ENCODE measurements around the gene CCDC9B. TPM values are rescaled to one million over a fixed set of nuclear protein-coding genes. Genes with fewer than 3 reads are reported as not detected.

The CCDC9B gene
- total RNA-seq, 1 donor: 23.9 TPM

DNA sequence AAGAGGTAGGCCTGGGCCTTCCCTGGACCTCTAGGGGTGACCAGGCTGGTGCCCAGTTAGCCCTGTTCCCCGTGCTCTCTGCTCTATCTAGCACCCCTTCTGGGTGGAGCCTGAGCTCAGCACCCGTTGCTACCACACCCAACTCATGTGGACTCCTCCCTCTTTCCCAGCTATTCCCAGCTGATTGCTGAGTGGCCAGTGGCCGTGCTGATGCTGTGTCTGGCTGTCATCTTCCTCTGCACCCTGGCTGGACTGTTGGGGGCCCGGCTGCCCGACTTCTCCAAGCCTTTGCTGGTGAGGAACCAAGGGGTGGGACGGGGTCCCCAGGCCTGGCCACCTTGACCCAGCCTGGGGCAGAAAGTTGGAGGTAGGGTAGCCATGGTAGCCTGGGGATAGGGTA, 23.5 kb upstream of the CCDC9B start:
- TF ChIP-seq, protein P1, sequence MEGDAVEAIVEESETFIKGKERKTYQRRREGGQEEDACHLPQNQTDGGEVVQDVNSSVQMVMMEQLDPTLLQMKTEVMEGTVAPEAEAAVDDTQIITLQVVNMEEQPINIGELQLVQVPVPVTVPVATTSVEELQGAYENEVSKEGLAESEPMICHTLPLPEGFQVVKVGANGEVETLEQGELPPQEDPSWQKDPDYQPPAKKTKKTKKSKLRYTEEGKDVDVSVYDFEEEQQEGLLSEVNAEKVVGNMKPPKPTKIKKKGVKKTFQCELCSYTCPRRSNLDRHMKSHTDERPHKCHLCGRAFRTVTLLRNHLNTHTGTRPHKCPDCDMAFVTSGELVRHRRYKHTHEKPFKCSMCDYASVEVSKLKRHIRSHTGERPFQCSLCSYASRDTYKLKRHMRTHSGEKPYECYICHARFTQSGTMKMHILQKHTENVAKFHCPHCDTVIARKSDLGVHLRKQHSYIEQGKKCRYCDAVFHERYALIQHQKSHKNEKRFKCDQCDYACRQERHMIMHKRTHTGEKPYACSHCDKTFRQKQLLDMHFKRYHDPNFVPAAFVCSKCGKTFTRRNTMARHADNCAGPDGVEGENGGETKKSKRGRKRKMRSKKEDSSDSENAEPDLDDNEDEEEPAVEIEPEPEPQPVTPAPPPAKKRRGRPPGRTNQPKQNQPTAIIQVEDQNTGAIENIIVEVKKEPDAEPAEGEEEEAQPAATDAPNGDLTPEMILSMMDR (IDR thresholded peaks at IDR 0.05; ENCODE audit: extremely low read depth, low read depth, low read length): no peak
- Histone ChIP-seq H4K20me1 (ENCODE audit: insufficient read depth, low read length) (no peaks in the 10 kb centered on the region), H3K36me3 (ENCODE audit: insufficient read depth, low read length) (no peaks in the 10 kb centered on the region), H3K4me2 (ENCODE audit: insufficient read depth, low read length) (no peak overlapping the region), H3K9me3 (ENCODE audit: low read depth, low read length) (no peaks in the 10 kb centered on the region), H3K27ac (ENCODE audit: low read depth, low read length) (no peak overlapping the region), H3K4me1 (ENCODE audit: insufficient read depth, low read length) (peaks cover 4% of the 10 kb centered on the region), H3K4me3 (ENCODE audit: insufficient read depth, low read length) (no peak overlapping the region), H3K79me2 (ENCODE audit: insufficient read depth, low read length) (no peaks in the 10 kb centered on the region), H3K27me3 (ENCODE audit: insufficient read depth, low read length) (peaks cover 12% of the 10 kb centered on the region), H2AFZ (ENCODE audit: low read length) (no peak overlapping the region)
- peak; percentile 84 for DNase-seq (ENCODE audit: insufficient read length, low spot score, missing footprints)

DNA sequence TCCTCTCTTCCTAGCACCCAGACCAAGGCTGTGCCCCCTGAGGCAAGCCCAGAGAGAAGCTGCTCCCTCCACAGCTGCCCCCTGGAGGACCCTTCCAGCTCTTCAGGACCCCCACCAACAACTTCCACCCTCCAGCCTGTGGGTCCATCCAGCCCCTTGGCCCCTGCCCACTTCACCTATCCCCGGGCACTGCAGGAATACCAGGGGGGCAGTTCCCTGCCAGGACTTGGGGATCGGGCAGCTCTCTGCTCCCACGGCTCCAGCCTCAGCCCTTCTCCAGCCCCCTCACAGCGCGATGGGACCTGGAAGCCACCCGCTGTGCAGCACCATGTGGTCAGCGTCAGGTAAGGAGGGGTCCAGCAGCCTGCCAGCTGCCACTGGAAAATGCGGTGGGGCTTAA, 22.9 kb upstream of the CCDC9B start:
- Histone ChIP-seq H3K27ac (ENCODE audit: low read depth, low read length) (no peak overlapping the region), H3K4me2 (ENCODE audit: insufficient read depth, low read length) (no peak overlapping the region), H3K4me3 (ENCODE audit: insufficient read depth, low read length) (no peak overlapping the region), H3K9me3 (ENCODE audit: low read depth, low read length) (no peaks in the 10 kb centered on the region), H3K27me3 (ENCODE audit: insufficient read depth, low read length) (peaks cover 18% of the 10 kb centered on the region), H3K79me2 (ENCODE audit: insufficient read depth, low read length) (no peaks in the 10 kb centered on the region), H3K36me3 (ENCODE audit: insufficient read depth, low read length) (no peaks in the 10 kb centered on the region), H2AFZ (ENCODE audit: low read length) (no peak overlapping the region), H3K4me1 (ENCODE audit: insufficient read depth, low read length) (peaks cover 4% of the 10 kb centered on the region), H4K20me1 (ENCODE audit: insufficient read depth, low read length) (no peaks in the 10 kb centered on the region)
- peak; percentile 71 for DNase-seq (ENCODE audit: insufficient read length, low spot score, missing footprints)
- TF ChIP-seq, protein P1 (IDR thresholded peaks at IDR 0.05; ENCODE audit: extremely low read depth, low read depth, low read length): no peak

DNA sequence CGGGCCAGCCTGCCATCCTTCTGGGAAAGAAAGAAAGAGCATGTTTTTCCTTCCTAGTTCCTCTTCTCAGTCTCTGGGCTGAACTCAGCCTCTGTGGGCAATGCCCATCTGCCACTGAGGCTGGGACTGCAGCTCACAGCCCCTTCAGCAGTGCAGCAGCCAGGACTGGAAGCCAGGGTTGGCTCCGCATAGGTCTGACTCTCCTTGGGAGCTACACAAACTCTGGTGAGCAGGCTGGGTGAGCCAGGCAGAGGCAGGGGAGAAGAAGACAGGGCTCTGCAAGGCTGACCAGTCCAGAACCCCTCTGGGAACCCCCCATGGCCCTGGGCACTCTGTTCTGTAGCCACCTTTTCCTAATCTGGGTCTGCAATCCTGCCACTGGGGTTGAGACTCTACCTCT, 20.9 kb upstream of the CCDC9B start:
- no peaks in the 10 kb centered on the region for H3K9me3 ChIP-seq (ENCODE audit: low read depth, low read length)
- H3K4me1 ChIP-seq (ENCODE audit: insufficient read depth, low read length): peaks cover 4% of the 10 kb centered on the region
- no peak overlapping the region for H3K4me2 ChIP-seq (ENCODE audit: insufficient read depth, low read length)
- no peak overlapping the region for H2AFZ ChIP-seq (ENCODE audit: low read length)
- H4K20me1 ChIP-seq (ENCODE audit: insufficient read depth, low read length): no peaks in the 10 kb centered on the region
- no peak overlapping the region for H3K4me3 ChIP-seq (ENCODE audit: insufficient read depth, low read length)
- H3K27me3 ChIP-seq (ENCODE audit: insufficient read depth, low read length): peaks cover 19% of the 10 kb centered on the region
- DNase-seq (ENCODE audit: insufficient read length, low spot score, missing footprints): peak; percentile 77
- H3K79me2 ChIP-seq (ENCODE audit: insufficient read depth, low read length): no peaks in the 10 kb centered on the region
- TF ChIP-seq, protein P1 (IDR thresholded peaks at IDR 0.05; ENCODE audit: extremely low read depth, low read depth, low read length): no peak
- no peak overlapping the region for H3K27ac ChIP-seq (ENCODE audit: low read depth, low read length)
- no peaks in the 10 kb centered on the region for H3K36me3 ChIP-seq (ENCODE audit: insufficient read depth, low read length)

GRCh38 chr15:40360015-40360414, 19.3 kb upstream of the CCDC9B start:
- H3K27me3 ChIP-seq (ENCODE audit: insufficient read depth, low read length): peaks cover 19% of the 10 kb centered on the region
- H2AFZ ChIP-seq (ENCODE audit: low read length): no peak overlapping the region
- H3K4me1 ChIP-seq (ENCODE audit: insufficient read depth, low read length): peaks cover 4% of the 10 kb centered on the region
- no peaks in the 10 kb centered on the region for H4K20me1 ChIP-seq (ENCODE audit: insufficient read depth, low read length)
- H3K36me3 ChIP-seq (ENCODE audit: insufficient read depth, low read length): no peaks in the 10 kb centered on the region
- no peak overlapping the region for H3K27ac ChIP-seq (ENCODE audit: low read depth, low read length)
- no peaks in the 10 kb centered on the region for H3K9me3 ChIP-seq (ENCODE audit: low read depth, low read length)
- DNase-seq (ENCODE audit: insufficient read length, low spot score, missing footprints): no peak
- no peak overlapping the region for H3K4me3 ChIP-seq (ENCODE audit: insufficient read depth, low read length)
- H3K79me2 ChIP-seq (ENCODE audit: insufficient read depth, low read length): no peaks in the 10 kb centered on the region
- TF ChIP-seq, protein P1 (IDR thresholded peaks at IDR 0.05; ENCODE audit: extremely low read depth, low read depth, low read length): no peak
- no peak overlapping the region for H3K4me2 ChIP-seq (ENCODE audit: insufficient read depth, low read length)

All from osteoblast (primary cell).